GM12878 (cell line): ENCODE results near the gene EVI5L.

Experiments used
- CHD4 ChIP-seq: fragments of 200-600 bp; sonication (generic); IDR thresholded peaks from 2 replicates; pipeline ENCODE4 v1.6.1; 2016; ENCODE audit warnings: mild to moderate bottlenecking
- CTCF ChIP-seq, 3 experiments: IDR thresholded peaks in 2 of 3; conservative IDR thresholded peaks in 1 of 3; 2 replicates each; pipeline ENCODE4 v1.5.1; 2011; ENCODE audit warnings: low read depth in 3 of 3, low read length in 3 of 3, mild to moderate bottlenecking in 3 of 3, control low read depth in 2 of 3, moderate library complexity in 2 of 3, inconsistent platforms in 1 of 3, mixed read lengths in 1 of 3; ENCODE audit not compliant: control insufficient read depth in 2 of 3, insufficient read depth in 1 of 3; ENCODE audit errors: extremely low read depth in 1 of 3
- SREBF1 ChIP-seq: IDR thresholded peaks from 2 replicates; pipeline ENCODE4 v1.6.1; 2012; ENCODE audit warnings: mild to moderate bottlenecking, low read length
- TAF1 ChIP-seq: IDR thresholded peaks from 2 replicates; pipeline ENCODE4 v1.6.1; 2011; ENCODE audit warnings: mild to moderate bottlenecking, low read depth, low read length, borderline replicate concordance

- TF ChIP-seq CTCF (IDR thresholded peaks at IDR 0.05 in 2 of 3, conservative IDR thresholded peaks at IDR 0.05 in 1 of 3; ENCODE audit: control insufficient read depth in 2 of 3, extremely low read depth in 1 of 3, insufficient read depth in 1 of 3, low read depth in 3 of 3, low read length in 3 of 3) (no peak), CHD4 (no peak), SREBF1 (no peak), TAF1 (no peak)
Measured at GRCh38 chr19:7912144-7912696, 82.2 kb downstream of the EVI5L start.
